CD4-positive, alpha-beta T cell (primary cell): Measurements from ENCODE around the gene CD300LB. TPM values are rescaled to one million over a fixed set of nuclear protein-coding genes. Genes with fewer than 3 reads are reported as not detected.

Experiments
- ATAC-seq: fragments of 200-7000 bp; cut with Tn5 transposase; one replicate; pipeline ENCODE4 v1.10.0; 2022; ENCODE audit warnings: mild to moderate bottlenecking; ENCODE audit not compliant: poor library complexity
- CTCF ChIA-PET: fragments of 350-600 bp; sonication (Branson Sonifier 250); formaldehyde crosslinking; loops from one replicate; lab custom pipeline; 2021; ENCODE audit warnings: antibody characterized with exemption, inconsistent platforms; lab: Charles Lee
- POLR2A ChIA-PET: fragments of 350-600 bp; sonication (Branson Sonifier 250); formaldehyde crosslinking; loops from one replicate; lab custom pipeline; 2021; ENCODE audit warnings: antibody characterized with exemption, inconsistent platforms; lab: Charles Lee
- DNase-seq, 14 experiments: peaks; one replicate each; pipeline ENCODE4 v3.0.0-alpha.2; 2013 to 2020; ENCODE audit warnings: mixed read lengths in 2 of 14
- H3K27ac ChIP-seq, 2 donors: one replicate each; pipeline versions ENCODE4 v1.5.1 to v1.7.0; 2013; ENCODE audit warnings: low read length in 2 of 2, low read depth in 1 of 2, mild to moderate bottlenecking in 1 of 2
- H3K27me3 ChIP-seq, 2 experiments: 1 replicate in 1 of 2; 2 replicates in 1 of 2; pipeline versions ENCODE4 v1.6.1 to v1.7.0; 2013; ENCODE audit warnings: low read length in 2 of 2, control low read depth in 1 of 2, mild to moderate bottlenecking in 1 of 2, moderate library complexity in 1 of 2; ENCODE audit not compliant: insufficient read depth in 2 of 2, control insufficient read depth in 1 of 2
- H3K36me3 ChIP-seq: one replicate; pipeline ENCODE4 v1.6.1; 2013; ENCODE audit warnings: low read length, control low read depth; ENCODE audit not compliant: insufficient read depth
- H3K4me1 ChIP-seq: one replicate; pipeline ENCODE4 v1.6.1; 2013; ENCODE audit warnings: low read length, control low read depth; ENCODE audit not compliant: insufficient read depth
- H3K4me3 ChIP-seq: one replicate; pipeline ENCODE4 v1.5.1; 2013; ENCODE audit warnings: mild to moderate bottlenecking, low read length, moderate library complexity
- H3K9me3 ChIP-seq, 2 experiments: 1 replicate in 1 of 2; 2 replicates in 1 of 2; pipeline versions ENCODE4 v1.6.1 to v1.7.0; 2013; ENCODE audit warnings: low read length in 2 of 2, mild to moderate bottlenecking in 2 of 2, control low read depth in 1 of 2, moderate library complexity in 1 of 2; ENCODE audit not compliant: control insufficient read depth in 1 of 2, insufficient read depth in 1 of 2
- H3K27ac Mint-ChIP-seq: one replicate; pipeline ENCODE4 v1.8.0; 2020; ENCODE audit warnings: mixed read lengths
- H3K27me3 Mint-ChIP-seq: one replicate; pipeline ENCODE4 v1.8.0; 2021; ENCODE audit warnings: mixed read lengths
- H3K36me3 Mint-ChIP-seq: one replicate; pipeline ENCODE4 v1.8.0; 2021; ENCODE audit warnings: low read depth, mixed read lengths
- H3K4me1 Mint-ChIP-seq: one replicate; pipeline ENCODE4 v1.8.0; 2021; ENCODE audit warnings: low read depth, mixed read lengths
- H3K4me3 Mint-ChIP-seq: one replicate; pipeline ENCODE4 v1.8.0; 2020; ENCODE audit warnings: mild to moderate bottlenecking, mixed read lengths
- H3K9me3 Mint-ChIP-seq: one replicate; pipeline ENCODE4 v1.8.0; 2020; ENCODE audit warnings: mixed read lengths
- intact Hi-C, 2 experiments: fragments of 100-400 bp; cut with DNase I in 1 of 2; cut with micrococcal nuclease in 1 of 2; formaldehyde crosslinking; loops; one replicate each; pipeline versions ENCODE4 v1.15.1 to v1.9.0; 2023 to 2025; cut with DNase I, micrococcal nuclease
- total RNA-seq, 174 experiments: library from RNA in 2 of 174; stranded (reverse) in 2 of 174; gene quantifications; one replicate each; pipeline ENCODE4 v1.2.3 and lab custom pipeline; 2021 to 2026
- TF ChIP-seq, protein P1 (sequence below): fragments of 200-600 bp; IDR thresholded peaks from one replicate; pipeline ENCODE4 v1.8.0; 2022; ENCODE audit warnings: antibody characterized with exemption, mild to moderate bottlenecking

The CD300LB gene
- total RNA-seq, 2 experiments from 2014 or later: 0.36 to 0.56 TPM

DNA sequence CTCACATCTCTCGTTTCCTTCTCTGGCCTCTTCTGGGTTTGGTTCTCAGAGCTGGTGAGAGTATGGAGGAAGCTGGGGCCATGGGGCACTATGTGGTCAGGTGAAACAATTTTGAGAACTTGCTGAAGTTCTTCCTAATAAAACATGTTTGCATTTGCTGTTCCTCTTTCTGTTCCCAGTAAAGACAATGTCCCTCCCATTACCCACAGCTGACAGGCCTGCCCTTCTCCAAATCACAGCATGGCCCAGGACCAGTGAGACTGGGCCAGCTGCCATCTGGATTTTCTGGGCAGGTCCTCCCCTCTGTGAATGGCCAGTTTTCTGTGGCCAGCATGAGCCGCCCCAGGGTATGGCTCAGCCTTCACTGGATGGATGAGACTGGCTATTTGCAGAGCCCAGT, 36.1 kb upstream of the CD300LB start, which contains the start of gene CD300H:
Gene CD300H, minus strand, starts transcription at position 113 of the 400 bp plus-strand sequence.
- ATAC-seq: no peak
- Mint-ChIP-seq H3K4me3 (no peak within 1 kb of the TSS), H3K36me3 (no peaks in the 10 kb centered on the region), H3K27ac (no peak within 1 kb of the TSS), H3K9me3 (no peaks in the 10 kb centered on the region), H3K4me1 (no peaks in the 10 kb centered on the region), H3K27me3 (peaks cover 38% of the 10 kb centered on the region)
- Histone ChIP-seq H3K4me3 (no peak within 1 kb of the TSS), H3K36me3 (no peaks in the 10 kb centered on the region), H3K27me3 (peaks cover 8 to 14% of the 10 kb centered on the region in 2 experiments), H3K27ac (no peak within 1 kb of the TSS), H3K4me1 (peaks cover 11% of the 10 kb centered on the region), H3K9me3 (no peaks in the 10 kb centered on the region)
- ChIA-PET POLR2A (no interaction called here), CTCF (no interaction called here)
- peak in 2 of 14 experiments; percentile 11 to 15 for DNase-seq
- TF ChIP-seq, protein P1, sequence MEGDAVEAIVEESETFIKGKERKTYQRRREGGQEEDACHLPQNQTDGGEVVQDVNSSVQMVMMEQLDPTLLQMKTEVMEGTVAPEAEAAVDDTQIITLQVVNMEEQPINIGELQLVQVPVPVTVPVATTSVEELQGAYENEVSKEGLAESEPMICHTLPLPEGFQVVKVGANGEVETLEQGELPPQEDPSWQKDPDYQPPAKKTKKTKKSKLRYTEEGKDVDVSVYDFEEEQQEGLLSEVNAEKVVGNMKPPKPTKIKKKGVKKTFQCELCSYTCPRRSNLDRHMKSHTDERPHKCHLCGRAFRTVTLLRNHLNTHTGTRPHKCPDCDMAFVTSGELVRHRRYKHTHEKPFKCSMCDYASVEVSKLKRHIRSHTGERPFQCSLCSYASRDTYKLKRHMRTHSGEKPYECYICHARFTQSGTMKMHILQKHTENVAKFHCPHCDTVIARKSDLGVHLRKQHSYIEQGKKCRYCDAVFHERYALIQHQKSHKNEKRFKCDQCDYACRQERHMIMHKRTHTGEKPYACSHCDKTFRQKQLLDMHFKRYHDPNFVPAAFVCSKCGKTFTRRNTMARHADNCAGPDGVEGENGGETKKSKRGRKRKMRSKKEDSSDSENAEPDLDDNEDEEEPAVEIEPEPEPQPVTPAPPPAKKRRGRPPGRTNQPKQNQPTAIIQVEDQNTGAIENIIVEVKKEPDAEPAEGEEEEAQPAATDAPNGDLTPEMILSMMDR: no peak
- intact Hi-C loops: no loop called here

DNA sequence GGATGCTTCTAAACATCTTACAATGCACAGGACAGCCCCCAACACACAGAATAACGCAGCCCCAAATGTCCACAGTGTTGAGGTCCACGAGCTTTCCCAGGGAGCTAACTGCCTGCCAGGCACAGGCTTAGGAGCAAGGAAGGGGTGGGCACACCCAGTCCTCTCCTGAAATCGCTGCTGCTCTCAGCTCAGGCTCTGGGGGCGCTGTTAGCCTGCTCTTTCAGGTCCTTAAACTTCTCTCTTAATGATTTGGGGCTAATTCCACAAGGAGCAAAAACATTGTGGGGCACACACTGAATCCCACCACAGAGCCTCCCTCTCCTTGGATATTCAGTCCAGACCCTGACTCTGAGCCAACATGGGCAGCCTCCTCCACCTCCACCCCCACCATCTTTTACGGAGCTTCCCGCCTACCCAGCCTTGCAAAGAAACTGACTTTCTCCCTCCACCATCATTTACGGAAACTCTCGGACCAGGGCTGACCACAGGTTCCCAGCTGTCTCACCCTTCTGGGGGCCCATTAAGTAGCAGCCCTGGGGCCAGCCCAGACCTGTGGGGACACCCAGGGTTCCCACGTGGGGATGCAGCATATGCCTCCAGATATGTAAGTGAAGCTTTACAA, 35.0 kb upstream of the CD300LB start:
- CTCF ChIA-PET: interaction anchor here (0.5 to 1.8 kb wide), 2 partner anchors 9 to 196 kb away, joined by 5 to 10 read pairs; no protein-coding TSS in a partner anchor
- H3K9me3 ChIP-seq: no peaks in the 10 kb centered on the region
- POLR2A ChIA-PET: no interaction called here
- peak; percentile 39 for ATAC-seq
- no peak overlapping the region for H3K27ac ChIP-seq
- Mint-ChIP-seq H3K36me3 (no peaks in the 10 kb centered on the region), H3K4me1 (peaks cover 8% of the 10 kb centered on the region), H3K9me3 (no peaks in the 10 kb centered on the region), H3K4me3 (no peak overlapping the region), H3K27ac (no peak overlapping the region), H3K27me3 (peaks cover 33% of the 10 kb centered on the region)
- DNase-seq: peak in 8 of 14 experiments; percentile 3 to 56 (median 22)
- H3K36me3 ChIP-seq: no peaks in the 10 kb centered on the region
- TF ChIP-seq, protein P1: peak; percentile 60
- intact Hi-C loops: no loop called here
- H3K4me1 ChIP-seq: peaks cover 11% of the 10 kb centered on the region
- H3K27me3 ChIP-seq: peaks cover 8 to 14% of the 10 kb centered on the region in 2 experiments
- H3K4me3 ChIP-seq: no peak overlapping the region

DNA sequence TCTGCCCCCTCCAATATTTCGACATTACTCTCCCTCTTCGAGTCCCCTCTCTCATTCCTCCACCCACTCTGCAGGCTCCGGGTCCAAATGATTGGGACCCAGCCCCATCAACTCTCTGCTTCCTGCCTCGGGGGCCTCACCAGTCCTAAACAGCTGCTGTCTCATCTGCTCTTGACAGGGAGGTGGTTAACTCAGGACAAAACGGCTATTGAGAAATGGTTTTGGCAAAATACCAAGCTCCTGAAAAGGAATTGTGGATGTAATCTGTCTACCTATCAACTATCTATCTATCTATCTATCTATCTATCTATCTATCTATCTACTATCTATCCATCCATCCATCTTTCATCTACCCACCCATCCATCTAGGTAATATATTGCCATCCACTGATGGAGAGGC, 33.9 kb upstream of the CD300LB start:
- TF ChIP-seq, protein P1: no peak
- Histone ChIP-seq H3K27me3 (peaks cover 8 to 14% of the 10 kb centered on the region in 2 experiments), H3K36me3 (no peaks in the 10 kb centered on the region), H3K4me3 (no peak overlapping the region), H3K9me3 (no peaks in the 10 kb centered on the region), H3K4me1 (peaks cover 11% of the 10 kb centered on the region), H3K27ac (no peak overlapping the region)
- no peak overlapping the region for H3K4me3 Mint-ChIP-seq
- intact Hi-C loops: no loop called here
- H3K36me3 Mint-ChIP-seq: no peaks in the 10 kb centered on the region
- H3K27me3 Mint-ChIP-seq: peaks cover 26% of the 10 kb centered on the region
- H3K9me3 Mint-ChIP-seq: no peaks in the 10 kb centered on the region
- CTCF ChIA-PET: interaction anchor here (1.8 kb wide), 1 partner anchor 10 kb away, joined by 10 read pairs; no protein-coding TSS in a partner anchor
- POLR2A ChIA-PET: no interaction called here
- ATAC-seq: no peak
- no peak overlapping the region for H3K27ac Mint-ChIP-seq
- H3K4me1 Mint-ChIP-seq: peaks cover 16% of the 10 kb centered on the region
- DNase-seq: no peak
